HFFc6 (cell line): ENCODE results near the gene STON1. TPM values are rescaled to one million over a fixed set of nuclear protein-coding genes. Genes with fewer than 3 reads are reported as not detected.
A peak's percentile ranks its signal among the peaks of the same experiment; 100 is the strongest.

Experiments
- DNase-seq: peaks from one replicate; pipeline ENCODE4 v3.0.0-alpha.2; 2018
- H3K27ac Mint-ChIP-seq: 2 replicates; pipeline ENCODE4 v1.8.0; 2020; ENCODE audit warnings: mild to moderate bottlenecking, mixed read lengths
- H3K27me3 Mint-ChIP-seq: 2 replicates; pipeline ENCODE4 v1.8.0; 2021; ENCODE audit warnings: mild to moderate bottlenecking, moderate library complexity, mixed read lengths; ENCODE audit not compliant: insufficient read depth
- H3K36me3 Mint-ChIP-seq: 2 replicates; pipeline ENCODE4 v1.8.0; 2021; ENCODE audit warnings: low read depth, mixed read lengths
- H3K4me1 Mint-ChIP-seq: 2 replicates; pipeline ENCODE4 v1.8.0; 2020; ENCODE audit warnings: low read depth, mixed read lengths
- H3K4me3 Mint-ChIP-seq: 2 replicates; pipeline ENCODE4 v1.8.0; 2020; ENCODE audit warnings: mild to moderate bottlenecking, moderate library complexity, mixed read lengths
- H3K9me3 Mint-ChIP-seq: 2 replicates; pipeline ENCODE4 v1.8.0; 2020; ENCODE audit warnings: mild to moderate bottlenecking, mixed read lengths
- total RNA-seq, 6 experiments: library from RNA; stranded (reverse); fragmentation: NEBNext Ultra II Directional; extraction: Animal tissue kit (Norgen Biotek cat#: 25700); gene quantifications; 2 replicates in 1 of 6; 3 replicates in 5 of 6; pipeline ENCODE4 v1.2.3, GENCODE V29; 2021
- TF ChIP-seq, protein P1 (sequence below): fragments of 200-600 bp; sonication (generic); IDR thresholded peaks from 2 replicates; pipeline ENCODE4 v1.5.0; 2021; ENCODE audit warnings: antibody characterized with exemption, mild to moderate bottlenecking

Gene STON1
- total RNA-seq, 6 experiments from 2014 or later: 1.3 to 4.3 (median 3.1) TPM

DNA sequence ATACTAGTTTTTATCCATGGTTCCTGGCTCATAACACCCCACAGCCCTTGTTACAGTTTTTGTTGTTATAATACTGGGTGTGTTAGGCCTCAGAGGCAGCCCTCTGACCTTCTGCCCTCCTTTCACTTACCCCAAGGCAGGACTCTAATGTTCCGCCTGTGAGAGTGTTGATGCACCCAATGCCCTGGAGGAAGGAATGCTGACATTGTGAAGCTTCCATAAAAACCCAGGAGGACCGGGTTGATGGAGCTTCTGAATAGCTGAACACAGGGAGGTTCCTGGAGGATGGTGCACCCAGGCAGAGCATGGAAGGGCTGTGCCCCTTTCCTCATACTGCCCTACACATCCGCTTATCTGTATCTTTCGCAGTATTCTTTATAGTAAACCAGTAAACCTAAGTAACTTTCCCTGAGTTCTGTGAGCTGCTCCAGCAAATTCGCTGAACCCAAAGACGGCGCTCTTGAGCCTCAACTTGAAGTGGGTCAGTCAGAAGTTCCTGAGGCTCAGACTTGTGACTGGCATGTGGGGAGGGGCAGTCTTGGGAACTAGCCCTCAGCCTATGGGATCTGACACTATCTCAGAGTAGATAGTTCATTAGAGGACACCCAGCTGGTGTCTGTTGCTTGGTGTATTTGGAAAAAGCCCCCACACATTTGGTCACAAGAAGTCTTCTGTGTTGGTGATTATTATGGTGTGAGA lies 10.4 kb downstream of the STON1 start:
- Mint-ChIP-seq H3K36me3 (no peaks in the 10 kb centered on the region), H3K4me1 (no peaks in the 10 kb centered on the region; the same call in 1 of the 2 replicates), H3K9me3 (no peaks in the 10 kb centered on the region), H3K27me3 (no peaks in the 10 kb centered on the region), H3K4me3 (no peak overlapping the region), H3K27ac (no peak overlapping the region)
- TF ChIP-seq, protein P1, sequence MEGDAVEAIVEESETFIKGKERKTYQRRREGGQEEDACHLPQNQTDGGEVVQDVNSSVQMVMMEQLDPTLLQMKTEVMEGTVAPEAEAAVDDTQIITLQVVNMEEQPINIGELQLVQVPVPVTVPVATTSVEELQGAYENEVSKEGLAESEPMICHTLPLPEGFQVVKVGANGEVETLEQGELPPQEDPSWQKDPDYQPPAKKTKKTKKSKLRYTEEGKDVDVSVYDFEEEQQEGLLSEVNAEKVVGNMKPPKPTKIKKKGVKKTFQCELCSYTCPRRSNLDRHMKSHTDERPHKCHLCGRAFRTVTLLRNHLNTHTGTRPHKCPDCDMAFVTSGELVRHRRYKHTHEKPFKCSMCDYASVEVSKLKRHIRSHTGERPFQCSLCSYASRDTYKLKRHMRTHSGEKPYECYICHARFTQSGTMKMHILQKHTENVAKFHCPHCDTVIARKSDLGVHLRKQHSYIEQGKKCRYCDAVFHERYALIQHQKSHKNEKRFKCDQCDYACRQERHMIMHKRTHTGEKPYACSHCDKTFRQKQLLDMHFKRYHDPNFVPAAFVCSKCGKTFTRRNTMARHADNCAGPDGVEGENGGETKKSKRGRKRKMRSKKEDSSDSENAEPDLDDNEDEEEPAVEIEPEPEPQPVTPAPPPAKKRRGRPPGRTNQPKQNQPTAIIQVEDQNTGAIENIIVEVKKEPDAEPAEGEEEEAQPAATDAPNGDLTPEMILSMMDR: no peak; the same call in 1 of the 2 replicates
- no peak for DNase-seq

DNA sequence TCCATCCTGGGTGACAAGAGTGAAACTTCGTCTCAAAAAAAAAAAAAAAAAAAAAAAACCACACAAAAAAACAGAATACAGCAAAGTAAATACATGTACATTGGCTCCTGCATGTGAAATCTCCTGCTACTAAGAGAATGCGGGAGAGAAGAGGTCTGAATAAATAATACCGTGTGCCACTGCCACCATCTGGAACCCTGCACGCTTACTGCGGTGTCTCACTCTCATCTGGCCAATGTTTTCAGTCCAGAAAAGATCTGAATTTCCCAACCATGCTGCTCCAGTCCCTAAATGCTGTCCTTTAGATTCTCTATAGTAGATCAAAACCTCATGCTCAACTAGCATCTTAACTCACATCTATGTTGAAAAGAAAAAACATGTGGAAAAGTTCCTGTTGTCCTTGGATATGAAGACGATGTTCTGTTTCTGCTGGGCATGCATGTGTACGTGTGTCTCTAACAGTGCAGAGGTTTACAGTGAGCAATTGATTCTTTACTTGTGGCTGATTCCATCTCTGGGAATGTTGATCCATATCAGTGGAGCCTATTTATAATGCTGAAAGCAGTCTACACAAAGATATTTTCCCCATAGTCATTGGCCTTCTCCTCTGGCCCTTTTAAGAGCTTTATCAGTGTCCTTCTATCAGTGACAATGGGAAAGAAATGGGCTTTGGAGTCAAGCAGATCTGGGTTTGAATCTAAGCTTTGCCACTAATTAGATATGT lies 11.9 kb downstream of the STON1 start:
- no peak for DNase-seq
- Mint-ChIP-seq H3K36me3 (no peaks in the 10 kb centered on the region), H3K4me3 (no peak overlapping the region), H3K27ac (no peak overlapping the region), H3K4me1 (no peaks in the 10 kb centered on the region; the same call in 1 of the 2 replicates), H3K9me3 (no peaks in the 10 kb centered on the region), H3K27me3 (no peaks in the 10 kb centered on the region; the same call in 1 of the 2 replicates)
- TF ChIP-seq, protein P1: no peak

GRCh38 chr2:48543895-48544294 lies 13.9 kb downstream of the STON1 start:
- TF ChIP-seq, protein P1: no peak
- DNase-seq: no peak
- H3K27me3 Mint-ChIP-seq: peaks cover 3% of the 10 kb centered on the region; the same call in 1 of the 2 replicates
- no peak overlapping the region for H3K4me3 Mint-ChIP-seq
- no peaks in the 10 kb centered on the region for H3K36me3 Mint-ChIP-seq
- H3K4me1 Mint-ChIP-seq: no peaks in the 10 kb centered on the region; the same call in none of the 2 replicates
- H3K27ac Mint-ChIP-seq: no peak overlapping the region
- no peaks in the 10 kb centered on the region for H3K9me3 Mint-ChIP-seq

- H3K27me3 Mint-ChIP-seq: peaks cover 3% of the 10 kb centered on the region; the same call in 1 of the 2 replicates
- DNase-seq: no peak
- H3K9me3 Mint-ChIP-seq: no peaks in the 10 kb centered on the region
- no peak overlapping the region for H3K27ac Mint-ChIP-seq
- no peaks in the 10 kb centered on the region for H3K36me3 Mint-ChIP-seq
- H3K4me1 Mint-ChIP-seq: no peaks in the 10 kb centered on the region; the same call in none of the 2 replicates
- TF ChIP-seq, protein P1: peak; percentile 32; the same call in 1 of the 2 replicates
- H3K4me3 Mint-ChIP-seq: no peak overlapping the region
These were observed 15.3 kb downstream of the STON1 start for GRCh38 chr2:48545244-48545643.

- no peak overlapping the region for H3K27ac Mint-ChIP-seq
- TF ChIP-seq, protein P1: no peak
- no peak for DNase-seq
- H3K27me3 Mint-ChIP-seq: peaks cover 3% of the 10 kb centered on the region; the same call in 1 of the 2 replicates
- no peaks in the 10 kb centered on the region; the same call in 1 of the 2 replicates for H3K4me1 Mint-ChIP-seq
- peaks cover 7% of the 10 kb centered on the region; the same call in 1 of the 2 replicates for H3K36me3 Mint-ChIP-seq
- H3K9me3 Mint-ChIP-seq: peaks cover 9% of the 10 kb centered on the region
- H3K4me3 Mint-ChIP-seq: no peak overlapping the region
These were observed 18.9 kb downstream of the STON1 start for GRCh38 chr2:48548840-48549239.
